Keratinocyte (primary cell): ENCODE measurements around the gene ZNF283. TPM values are rescaled to one million over a fixed set of nuclear protein-coding genes. Genes with fewer than 3 reads are reported as not detected.
A peak's percentile ranks its signal among the peaks of the same experiment; 100 is the strongest.

Source experiments
- DNase-seq: peaks from one replicate; pipeline ENCODE4 v3.0.0-alpha.2; 2011; ENCODE audit warnings: low read depth, missing footprints, low spot score
- FAIRE-seq: peaks from 2 replicates; lab custom pipeline; 2011; peaks lifted over from hg19 to GRCh38; lab: Jason Lieb, UNC
- H2AFZ ChIP-seq: 2 replicates; pipeline ENCODE4 v1.6.0; 2012; ENCODE audit warnings: low read length, control low read depth, inconsistent platforms; ENCODE audit not compliant: control insufficient read depth
- H3K27ac ChIP-seq: 2 replicates; pipeline ENCODE4 v1.5.1; 2011; ENCODE audit warnings: low read length; ENCODE audit not compliant: control insufficient read depth, insufficient read depth
- H3K27me3 ChIP-seq: 3 replicates; pipeline ENCODE4 v1.6.0; 2011; ENCODE audit warnings: low read length; ENCODE audit not compliant: control insufficient read depth, insufficient read depth; ENCODE audit errors: extremely low read depth
- H3K36me3 ChIP-seq, 2 experiments: 2 replicates in 1 of 2; 3 replicates in 1 of 2; pipeline ENCODE4 v1.5.1; 2011; ENCODE audit warnings: low read length in 2 of 2, mild to moderate bottlenecking in 1 of 2; ENCODE audit not compliant: control insufficient read depth in 2 of 2, insufficient read depth in 2 of 2; ENCODE audit errors: extremely low read depth in 1 of 2
- H3K4me1 ChIP-seq: 3 replicates; pipeline ENCODE4 v1.5.1; 2011; ENCODE audit warnings: low read length; ENCODE audit not compliant: control insufficient read depth, insufficient read depth; ENCODE audit errors: extremely low read depth
- H3K4me2 ChIP-seq: 3 replicates; pipeline ENCODE4 v1.6.0; 2011; ENCODE audit warnings: low read depth, low read length; ENCODE audit not compliant: control insufficient read depth, insufficient read depth; ENCODE audit errors: extremely low read depth
- H3K4me3 ChIP-seq, 3 experiments: fragments of 200-600 bp in 1 of 3; sonication (generic) in 1 of 3; 2 replicates in 2 of 3; 3 replicates in 1 of 3; pipeline ENCODE4 v1.5.1; 2011 to 2016; ENCODE audit warnings: low read length in 3 of 3, mild to moderate bottlenecking in 3 of 3, control low read depth in 2 of 3, inconsistent platforms in 1 of 3, low read depth in 1 of 3, mixed read lengths in 1 of 3, mixed run types in 1 of 3, moderate library complexity in 1 of 3; ENCODE audit not compliant: control insufficient read depth in 2 of 3, insufficient read depth in 2 of 3; ENCODE audit errors: extremely low read depth in 1 of 3
- H3K79me2 ChIP-seq: 2 replicates; pipeline ENCODE4 v1.6.0; 2012; ENCODE audit warnings: low read length; ENCODE audit not compliant: control insufficient read depth, insufficient read depth
- H3K9ac ChIP-seq: 3 replicates; pipeline ENCODE4 v1.6.0; 2011; ENCODE audit warnings: low read length; ENCODE audit not compliant: control insufficient read depth, insufficient read depth; ENCODE audit errors: extremely low read depth
- H3K9me1 ChIP-seq: 3 replicates; pipeline ENCODE4 v1.6.0; 2011; ENCODE audit warnings: low read length; ENCODE audit not compliant: control insufficient read depth, insufficient read depth; ENCODE audit errors: extremely low read depth
- H3K9me3 ChIP-seq: 2 replicates; pipeline ENCODE4 v1.5.1; 2012; ENCODE audit warnings: low read depth, low read length; ENCODE audit not compliant: control insufficient read depth
- H4K20me1 ChIP-seq: 3 replicates; pipeline ENCODE4 v1.6.0; 2011; ENCODE audit warnings: low read length; ENCODE audit not compliant: control insufficient read depth, insufficient read depth; ENCODE audit errors: extremely low read depth
- CTCF ChIP-seq, 3 experiments: IDR thresholded peaks in 1 of 3; conservative IDR thresholded peaks in 1 of 3; optimal IDR thresholded peaks in 1 of 3; 2 replicates in 2 of 3; 3 replicates in 1 of 3; pipeline versions ENCODE3 to v1.5.1; 2011; ENCODE audit warnings: low read length in 3 of 3, mild to moderate bottlenecking in 3 of 3, moderate library complexity in 2 of 3, control low read depth in 1 of 3, inconsistent platforms in 1 of 3; ENCODE audit not compliant: insufficient read depth in 2 of 3; ENCODE audit errors: extremely low read depth in 1 of 3
- EZH2 ChIP-seq: IDR thresholded peaks from one replicate; pipeline ENCODE4 v1.6.1; 2012; ENCODE audit warnings: inconsistent platforms, mild to moderate bottlenecking, low read length, moderate library complexity
- dilution Hi-C: fragments of 300-500 bp; cut with MboI; formaldehyde crosslinking; loops from one replicate; pipeline ENCODE4 v1.7.0; 2020; ENCODE audit warnings: low sequenced_read_pairs; ENCODE audit not compliant: extremely low pct_ligation_motif_present
- polyA plus RNA-seq, 5 experiments: library from polyadenylated mRNA; depleted of rRNA in 3 of 5; stranded (reverse) in 3 of 5; stranded (forward) in 1 of 5; unstranded in 1 of 5; fragments of >200 nt; gene quantifications; 1 replicate in 1 of 5; 2 replicates in 3 of 5; 3 replicates in 1 of 5; pipeline versions ENCODE4 v1.2.1 to v1.2.3, GENCODE V29; 2011 to 2012; ENCODE audit warnings: missing spikeins in 2 of 5, low read depth in 1 of 5, low replicate concordance in 1 of 5

ZNF283 gene
- polyA plus RNA-seq, 1 donor (not counting 4 experiments of a cell fraction or from before 2014, with no cell fraction given), result 7.7 TPM

GRCh38 chr19:43784981-43785808 is 41.9 kb upstream of the ZNF283 start:
- peak; percentile 56 for FAIRE-seq
- peak overlapping the region; percentile 47 for H2AFZ ChIP-seq
- H3K79me2 ChIP-seq, result peaks cover 3% of the 10 kb centered on the region
- H3K36me3 ChIP-seq, result no peaks in the 10 kb centered on the region
- H3K27me3 ChIP-seq, result no peaks in the 10 kb centered on the region
- DNase-seq, result no peak
- H3K9ac ChIP-seq, result peak overlapping the region; percentile 57
- H3K4me1 ChIP-seq, result peaks cover 46% of the 10 kb centered on the region
- peak overlapping the region; percentile 68 for H3K4me2 ChIP-seq
- dilution Hi-C loops, result no loop called here
- TF ChIP-seq CTCF (optimal IDR thresholded peaks at IDR 0.05 in 1 of 3, IDR thresholded peaks at IDR 0.05 in 1 of 3, conservative IDR thresholded peaks at IDR 0.05 in 1 of 3; ENCODE audit: extremely low read depth in 1 of 3, insufficient read depth in 2 of 3, low read length in 3 of 3) (peak; percentile 91 to 99 (median 97)), EZH2 (no peak)
- no peaks in the 10 kb centered on the region for H3K9me3 ChIP-seq
- peak overlapping the region in 1 of 3 experiments; percentile 35 for H3K4me3 ChIP-seq
- H3K27ac ChIP-seq, result peak overlapping the region; percentile 63
- H3K9me1 ChIP-seq, result no peaks in the 10 kb centered on the region
- H4K20me1 ChIP-seq, result no peaks in the 10 kb centered on the region

GRCh38 chr19:43786665-43787064 is 40.5 kb upstream of the ZNF283 start:
- Histone ChIP-seq H3K79me2 (no peaks in the 10 kb centered on the region), H3K4me3 (no peak overlapping the region), H3K27me3 (no peaks in the 10 kb centered on the region), H3K27ac (no peak overlapping the region), H4K20me1 (no peaks in the 10 kb centered on the region), H3K36me3 (no peaks in the 10 kb centered on the region), H2AFZ (no peak overlapping the region), H3K9me1 (no peaks in the 10 kb centered on the region), H3K4me2 (no peak overlapping the region), H3K9me3 (no peaks in the 10 kb centered on the region), H3K4me1 (peaks cover 34% of the 10 kb centered on the region), H3K9ac (no peak overlapping the region)
- TF ChIP-seq CTCF (optimal IDR thresholded peaks at IDR 0.05 in 1 of 3, IDR thresholded peaks at IDR 0.05 in 1 of 3, conservative IDR thresholded peaks at IDR 0.05 in 1 of 3; ENCODE audit: extremely low read depth in 1 of 3, insufficient read depth in 2 of 3, low read length in 3 of 3) (no peak), EZH2 (no peak)
- dilution Hi-C loops, result no loop called here
- DNase-seq (no peak), FAIRE-seq (no peak)
